Measurements from ENCODE around the gene SCAMP1.
"Not testable (repeated sequence)": the region's sequence is repeated elsewhere in the genome, so short reads cannot be mapped to it uniquely, and the experiment has no call there.

Gene SCAMP1

GRCh38 chr5:78430866-78431265, 70.4 kb downstream of the SCAMP1 start:
- Mint-ChIP-seq H3K27ac (no peak overlapping the region), H3K36me3 (peaks cover 18% of the 10 kb centered on the region), H3K9me3 (peaks cover 5% of the 10 kb centered on the region), H3K4me1 (no peaks in the 10 kb centered on the region), H3K4me3 (no peak overlapping the region)
- no peak for DNase-seq (ENCODE audit: low spot score in 2 of 2)
- ATAC-seq, result no peak

- H3K36me3 Mint-ChIP-seq, result peaks cover 18% of the 10 kb centered on the region
- no peak overlapping the region for H3K27ac Mint-ChIP-seq
- no peak overlapping the region for H3K4me3 Mint-ChIP-seq
- peaks cover 12% of the 10 kb centered on the region for H3K4me1 Mint-ChIP-seq
- H3K9me3 Mint-ChIP-seq, result peaks cover 5% of the 10 kb centered on the region
- DNase-seq (ENCODE audit: low spot score in 2 of 2), result no peak
- no peak for ATAC-seq
These were observed 73.6 kb downstream of the SCAMP1 start for GRCh38 chr5:78433972-78434371.

- no peak for DNase-seq (ENCODE audit: low spot score in 2 of 2)
- no peaks in the 10 kb centered on the region for H3K4me1 Mint-ChIP-seq
- H3K36me3 Mint-ChIP-seq, result peaks cover 39% of the 10 kb centered on the region
- H3K9me3 Mint-ChIP-seq, result peaks cover 10% of the 10 kb centered on the region
- no peak for ATAC-seq
- no peak overlapping the region for H3K27ac Mint-ChIP-seq
- H3K4me3 Mint-ChIP-seq, result no peak overlapping the region
These were observed 87.5 kb downstream of the SCAMP1 start for GRCh38 chr5:78447775-78448424.

GRCh38 chr5:78449103-78449502, 88.7 kb downstream of the SCAMP1 start:
- ATAC-seq, result no peak

GRCh38 chr5:78457507-78457906, 97.1 kb downstream of the SCAMP1 start:
- Mint-ChIP-seq H3K36me3 (peaks cover 20% of the 10 kb centered on the region), H3K4me1 (peaks cover 20% of the 10 kb centered on the region)
- H3K27ac Mint-ChIP-seq; ATAC-seq; H3K4me3 Mint-ChIP-seq; DNase-seq (ENCODE audit: low spot score in 2 of 2); H3K9me3 Mint-ChIP-seq: not testable (repeated sequence)

More at GRCh38 chr5:78449103-78449502, 88.7 kb downstream of the SCAMP1 start:
- H3K4me1 Mint-ChIP-seq, result no peaks in the 10 kb centered on the region
- peaks cover 8% of the 10 kb centered on the region for H3K9me3 Mint-ChIP-seq
- H3K4me3 Mint-ChIP-seq, result no peak overlapping the region
- H3K36me3 Mint-ChIP-seq, result peaks cover 29% of the 10 kb centered on the region
- H3K27ac Mint-ChIP-seq, result no peak overlapping the region
- no peak for DNase-seq (ENCODE audit: low spot score in 2 of 2)

GRCh38 chr5:78458843-78459242, 98.4 kb downstream of the SCAMP1 start:
- ATAC-seq (no peak), DNase-seq (ENCODE audit: low spot score in 2 of 2) (no peak)
- Mint-ChIP-seq H3K36me3 (peaks cover 20% of the 10 kb centered on the region), H3K4me3 (no peak overlapping the region), H3K27ac (no peak overlapping the region), H3K9me3 (no peaks in the 10 kb centered on the region), H3K4me1 (peaks cover 20% of the 10 kb centered on the region)

- no peak for DNase-seq (ENCODE audit: low spot score in 2 of 2)
- peaks cover under 1% of the 10 kb centered on the region for H3K4me1 Mint-ChIP-seq
- ATAC-seq, result no peak
- peaks cover 1% of the 10 kb centered on the region for H3K36me3 Mint-ChIP-seq
- no peak overlapping the region for H3K4me3 Mint-ChIP-seq
- H3K27ac Mint-ChIP-seq, result no peak overlapping the region
- no peaks in the 10 kb centered on the region for H3K9me3 Mint-ChIP-seq
These were observed 106.7 kb downstream of the SCAMP1 start for GRCh38 chr5:78467140-78467539.

- DNase-seq (ENCODE audit: low spot score in 2 of 2) (no peak), ATAC-seq (no peak)
- no peaks in the 10 kb centered on the region for H3K36me3 Mint-ChIP-seq
- H3K4me3 Mint-ChIP-seq, result no peak overlapping the region
- no peaks in the 10 kb centered on the region for H3K9me3 Mint-ChIP-seq
- H3K27ac Mint-ChIP-seq, result no peak overlapping the region
- no peaks in the 10 kb centered on the region for H3K4me1 Mint-ChIP-seq
These were observed 107.4 kb downstream of the SCAMP1 start for GRCh38 chr5:78467752-78468357.

- peaks cover 12% of the 10 kb centered on the region for H3K36me3 Mint-ChIP-seq
These were observed 111.5 kb downstream of the SCAMP1 start for GRCh38 chr5:78471896-78472295.

GRCh38 chr5:78472469-78473106, 112.2 kb downstream of the SCAMP1 start:
- H3K9me3 Mint-ChIP-seq, result no peaks in the 10 kb centered on the region
- H3K4me3 Mint-ChIP-seq, result no peak overlapping the region
- DNase-seq (ENCODE audit: low spot score in 2 of 2), result no peak
- H3K4me1 Mint-ChIP-seq, result no peaks in the 10 kb centered on the region
- H3K27ac Mint-ChIP-seq, result no peak overlapping the region
- no peak for ATAC-seq
- H3K36me3 Mint-ChIP-seq, result peaks cover 13% of the 10 kb centered on the region

More at GRCh38 chr5:78471896-78472295, 111.5 kb downstream of the SCAMP1 start:
- Mint-ChIP-seq H3K9me3 (no peaks in the 10 kb centered on the region), H3K4me1 (no peaks in the 10 kb centered on the region), H3K27ac (no peak overlapping the region), H3K4me3 (no peak overlapping the region)
- ATAC-seq (no peak), DNase-seq (ENCODE audit: low spot score in 2 of 2) (no peak)

- Mint-ChIP-seq H3K4me1 (no peaks in the 10 kb centered on the region), H3K9me3 (no peaks in the 10 kb centered on the region), H3K36me3 (peaks cover 13% of the 10 kb centered on the region), H3K4me3 (no peak overlapping the region), H3K27ac (no peak overlapping the region)
- no peak for DNase-seq (ENCODE audit: low spot score in 2 of 2)
- ATAC-seq, result no peak
These were observed 113.3 kb downstream of the SCAMP1 start for GRCh38 chr5:78473751-78474150.

GRCh38 chr5:78475370-78475769, 115.0 kb downstream of the SCAMP1 start:
- no peak overlapping the region for H3K4me3 Mint-ChIP-seq
- no peak overlapping the region for H3K27ac Mint-ChIP-seq
- no peaks in the 10 kb centered on the region for H3K4me1 Mint-ChIP-seq
- no peaks in the 10 kb centered on the region for H3K9me3 Mint-ChIP-seq
- DNase-seq (ENCODE audit: low spot score in 2 of 2), result no peak
- ATAC-seq, result no peak
- H3K36me3 Mint-ChIP-seq, result peaks cover 13% of the 10 kb centered on the region

GRCh38 chr5:78476795-78477194, 116.4 kb downstream of the SCAMP1 start:
- ATAC-seq, result no peak
- H3K4me3 Mint-ChIP-seq, result no peak overlapping the region
- H3K4me1 Mint-ChIP-seq, result no peaks in the 10 kb centered on the region
- DNase-seq (ENCODE audit: low spot score in 2 of 2), result no peak
- no peaks in the 10 kb centered on the region for H3K9me3 Mint-ChIP-seq
- H3K36me3 Mint-ChIP-seq, result peaks cover 13% of the 10 kb centered on the region
- H3K27ac Mint-ChIP-seq, result no peak overlapping the region

GRCh38 chr5:78482948-78483347, 122.5 kb downstream of the SCAMP1 start:
- no peaks in the 10 kb centered on the region for H3K36me3 Mint-ChIP-seq
- H3K9me3 Mint-ChIP-seq, result no peaks in the 10 kb centered on the region
- peaks cover 10% of the 10 kb centered on the region for H3K4me1 Mint-ChIP-seq
- ATAC-seq (no peak), DNase-seq (ENCODE audit: low spot score in 2 of 2) (no peak)
- no peak overlapping the region for H3K27ac Mint-ChIP-seq
- no peak overlapping the region for H3K4me3 Mint-ChIP-seq

GRCh38 chr5:78483809-78484521, 123.5 kb downstream of the SCAMP1 start:
- no peaks in the 10 kb centered on the region for H3K36me3 Mint-ChIP-seq
- DNase-seq (ENCODE audit: low spot score in 2 of 2) (no peak), ATAC-seq (no peak)
- H3K27ac Mint-ChIP-seq, result no peak overlapping the region
- H3K9me3 Mint-ChIP-seq, result no peaks in the 10 kb centered on the region
- H3K4me1 Mint-ChIP-seq, result peaks cover 10% of the 10 kb centered on the region
- no peak overlapping the region for H3K4me3 Mint-ChIP-seq
